Liver (tissue), 9 donors: ENCODE results near the gene EPSTI1. TPM values are rescaled to one million over a fixed set of nuclear protein-coding genes. Genes with fewer than 3 reads are reported as not detected.

Experiments used
- DNase-seq: peaks from one replicate; pipeline ENCODE4 v3.0.0-alpha.2; 2017; ENCODE audit warnings: low spot score
- H3K27ac ChIP-seq, 2 donors: one replicate each; pipeline ENCODE4 v1.7.0; 2013; ENCODE audit warnings: inconsistent platforms in 2 of 2, low read length in 2 of 2, control low read depth in 1 of 2, low read depth in 1 of 2, mild to moderate bottlenecking in 1 of 2
- H3K27me3 ChIP-seq, 4 donors: one replicate each; pipeline versions ENCODE4 v1.6.1 to v1.7.0; 2013; ENCODE audit warnings: low read length in 3 of 4, inconsistent platforms in 1 of 4, mild to moderate bottlenecking in 1 of 4, moderate library complexity in 1 of 4; ENCODE audit not compliant: control insufficient read depth in 4 of 4, insufficient read depth in 4 of 4
- H3K36me3 ChIP-seq, 4 donors: one replicate each; pipeline versions ENCODE4 v1.6.1 to v1.7.0; 2013; ENCODE audit warnings: low read length in 3 of 4, mild to moderate bottlenecking in 3 of 4, low read depth in 1 of 4, moderate library complexity in 1 of 4; ENCODE audit not compliant: control insufficient read depth in 4 of 4, insufficient read depth in 3 of 4
- H3K4me1 ChIP-seq, 4 donors: one replicate each; pipeline versions ENCODE4 v1.6.1 to v1.7.0; 2013; ENCODE audit warnings: low read length in 3 of 4, mild to moderate bottlenecking in 3 of 4, moderate library complexity in 1 of 4; ENCODE audit not compliant: control insufficient read depth in 4 of 4, insufficient read depth in 4 of 4
- H3K4me3 ChIP-seq, 3 donors: one replicate each; pipeline versions ENCODE4 v1.6.1 to v1.7.0; 2013; ENCODE audit warnings: low read length in 3 of 3, control low read depth in 1 of 3, low read depth in 1 of 3, mild to moderate bottlenecking in 1 of 3
- H3K9ac ChIP-seq, 2 donors: one replicate each; pipeline ENCODE4 v1.7.0; 2013; ENCODE audit warnings: low read length in 2 of 2, mild to moderate bottlenecking in 2 of 2, moderate library complexity in 2 of 2, control low read depth in 1 of 2, low read depth in 1 of 2
- H3K9me3 ChIP-seq, 4 donors: one replicate each; pipeline versions ENCODE4 v1.6.1 to v1.7.0; 2013; ENCODE audit warnings: low read length in 3 of 4; ENCODE audit not compliant: control insufficient read depth in 4 of 4
- EGR1 ChIP-seq, 2 donors: IDR thresholded peaks; 2 replicates each; pipeline ENCODE4 v1.6.1; 2016 to 2018; ENCODE audit warnings: antibody characterized with exemption in 2 of 2, low read depth in 2 of 2
- FOXA1 ChIP-seq: IDR thresholded peaks from 2 replicates; pipeline ENCODE4 v1.6.1; 2016; ENCODE audit warnings: antibody characterized with exemption
- FOXA2 ChIP-seq: IDR thresholded peaks from 2 replicates; pipeline ENCODE4 v1.6.1; 2016; ENCODE audit warnings: antibody characterized with exemption
- GABPA ChIP-seq, 2 donors: IDR thresholded peaks in 1 of 2; conservative IDR thresholded peaks in 1 of 2; 2 replicates each; pipeline ENCODE4 v1.6.1; 2016; ENCODE audit warnings: antibody characterized with exemption in 2 of 2, mild to moderate bottlenecking in 1 of 2, moderate library complexity in 1 of 2
- HNF4A ChIP-seq, 2 donors: conservative IDR thresholded peaks; 2 replicates each; pipeline ENCODE4 v1.6.1; 2016; ENCODE audit warnings: antibody characterized with exemption in 2 of 2, mild to moderate bottlenecking in 2 of 2
- HNF4G ChIP-seq: IDR thresholded peaks from 2 replicates; pipeline ENCODE4 v1.6.1; 2016; ENCODE audit warnings: antibody characterized with exemption
- JUND ChIP-seq, 2 donors: IDR thresholded peaks; 2 replicates each; pipeline ENCODE4 v1.6.1; 2016; ENCODE audit warnings: antibody characterized with exemption in 2 of 2
- NR2F2 ChIP-seq: IDR thresholded peaks from 2 replicates; pipeline ENCODE4 v1.6.1; 2016; ENCODE audit warnings: antibody characterized with exemption
- RAD21 ChIP-seq, 2 donors: IDR thresholded peaks; 2 replicates each; pipeline ENCODE4 v1.6.1; 2016; ENCODE audit warnings: antibody characterized with exemption in 2 of 2, mild to moderate bottlenecking in 2 of 2
- RXRA ChIP-seq, 2 donors: IDR thresholded peaks; 2 replicates each; pipeline ENCODE4 v1.6.1; 2017 to 2018; ENCODE audit warnings: antibody characterized with exemption in 2 of 2, mild to moderate bottlenecking in 1 of 2
- SP1 ChIP-seq: IDR thresholded peaks from 2 replicates; pipeline ENCODE4 v1.6.1; 2018; ENCODE audit warnings: antibody characterized with exemption, mild to moderate bottlenecking
- TAF1 ChIP-seq: conservative IDR thresholded peaks from 2 replicates; pipeline ENCODE4 v1.6.1; 2016; ENCODE audit warnings: antibody characterized with exemption, mild to moderate bottlenecking
- YY1 ChIP-seq: IDR thresholded peaks from 2 replicates; pipeline ENCODE4 v1.6.1; 2016; ENCODE audit warnings: antibody characterized with exemption, mild to moderate bottlenecking
- WGBS: extraction: QIAGEN DNeasy Blood & Tissue Kit; methylation state at CpG from one replicate; pipeline ENCODE4 v1.1.7; 2013; 5-methylcytosine and 5-hydroxymethylcytosine counted together
- polyA plus RNA-seq, 2 donors: library from polyadenylated mRNA; stranded (reverse) in 1 of 2; unstranded in 1 of 2; fragments of 200-250 nt in 1 of 2; fragments of >200 nt in 1 of 2; fragmentation: Nextera tagmentation in 1 of 2; extraction: Ambion mirVana in 1 of 2; gene quantifications; one replicate each; pipeline versions ENCODE4 v1.2.1 to v1.2.3, GENCODE V29; 2013 to 2015
- total RNA-seq, 2 donors: library from RNA; depleted of rRNA; stranded (reverse); fragments of >200 nt; gene quantifications; one replicate each; pipeline ENCODE4 v1.2.3, GENCODE V29; 2014
- TF ChIP-seq, protein P1 (sequence below): IDR thresholded peaks from 2 replicates; pipeline ENCODE4 v1.6.1; 2016; ENCODE audit warnings: antibody characterized with exemption
- TF ChIP-seq, protein P2 (sequence below): IDR thresholded peaks from 2 replicates; pipeline ENCODE4 v1.6.1; 2016; ENCODE audit warnings: antibody characterized with exemption, mild to moderate bottlenecking
- TF ChIP-seq, protein P3 (sequence below): IDR thresholded peaks from 2 replicates; pipeline ENCODE4 v1.6.1; 2016; ENCODE audit warnings: antibody characterized with exemption
- TF ChIP-seq, protein P4 (sequence below): fragments of 150-350 bp; IDR thresholded peaks from 2 replicates; pipeline ENCODE4 v1.5.1; 2017; ENCODE audit warnings: improper control_type of control experiment, low read depth, low read length; ENCODE audit not compliant: missing input control
- TF ChIP-seq, protein P5 (sequence below): IDR thresholded peaks from 2 replicates; pipeline ENCODE4 v1.6.1; 2016; ENCODE audit warnings: antibody characterized with exemption
- donor health status: healthy.
- donor health status: healthy.
- donor health status: healthy.
- donor health status: healthy.
- donor health status: healthy.

EPSTI1 gene
- total and polyA plus RNA-seq, 4 donors, result 2.1 to 20.3 (median 4.2) TPM

DNA sequence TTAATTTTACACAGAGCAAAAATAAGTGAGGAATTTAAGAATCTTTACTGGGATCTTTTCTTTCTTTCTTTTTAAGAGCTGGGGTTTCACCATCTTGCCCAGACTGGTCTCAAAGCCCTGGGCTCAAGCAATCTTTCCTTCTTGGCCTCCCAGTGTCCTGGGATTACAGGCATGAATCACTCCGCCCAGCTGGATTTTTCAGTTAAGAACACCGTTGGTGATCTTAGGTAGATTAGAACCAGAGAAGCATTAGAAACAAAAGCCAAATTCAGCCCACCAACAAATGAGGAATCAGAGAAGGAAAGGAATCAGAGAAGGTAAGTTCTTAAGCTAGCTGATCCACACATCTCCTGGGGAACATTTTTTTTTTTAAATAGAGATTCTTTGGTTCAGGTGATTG, 34.2 kb downstream of the EPSTI1 start:
- H3K27ac ChIP-seq, result no peak overlapping the region

DNA sequence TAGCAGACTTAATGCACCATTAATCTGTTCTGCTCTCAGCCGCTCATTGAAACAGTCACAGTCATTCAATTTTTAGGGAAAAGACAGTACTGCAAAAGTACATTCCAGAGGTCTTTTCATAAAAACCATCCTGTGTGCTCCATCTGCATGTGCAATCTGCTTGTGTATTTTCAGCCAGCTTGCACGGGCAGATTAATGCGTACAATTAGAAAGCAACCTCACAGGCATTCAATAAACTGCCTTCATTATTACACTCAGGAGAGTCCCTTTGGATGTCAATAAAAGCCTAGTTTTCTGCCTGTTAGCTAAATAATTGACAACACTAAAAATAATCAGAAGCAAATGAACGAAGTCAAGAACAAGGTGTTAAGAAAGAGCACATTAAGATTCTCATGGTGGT, 41.9 kb downstream of the EPSTI1 start:
- Histone ChIP-seq H3K4me1 (no peaks in the 10 kb centered on the region), H3K9me3 (no peaks in the 10 kb centered on the region), H3K4me3 (no peak overlapping the region), H3K27me3 (no peaks in the 10 kb centered on the region), H3K27ac (no peak overlapping the region), H3K36me3 (peaks cover 4 to 18% (median 10%) of the 10 kb centered on the region in 4 donors), H3K9ac (no peak overlapping the region)
- no peak for DNase-seq
- WGBS, result 97% methylated on average over 4 of the region's 4 CpGs
- TF ChIP-seq TAF1 (no peak), YY1 (no peak), RXRA (IDR thresholded peaks at IDR 0.05) (no peak), JUND (IDR thresholded peaks at IDR 0.05) (no peak), HNF4A (conservative IDR thresholded peaks at IDR 0.05) (no peak), SP1 (no peak), FOXA1 (no peak), FOXA2 (no peak), EGR1 (IDR thresholded peaks at IDR 0.05; ENCODE audit: low read depth in 2 of 2) (no peak), NR2F2 (no peak), GABPA (IDR thresholded peaks at IDR 0.05 in 1 of 2, conservative IDR thresholded peaks at IDR 0.05 in 1 of 2) (no peak), HNF4G (no peak), RAD21 (IDR thresholded peaks at IDR 0.05) (no peak)
- TF ChIP-seq, protein P1, sequence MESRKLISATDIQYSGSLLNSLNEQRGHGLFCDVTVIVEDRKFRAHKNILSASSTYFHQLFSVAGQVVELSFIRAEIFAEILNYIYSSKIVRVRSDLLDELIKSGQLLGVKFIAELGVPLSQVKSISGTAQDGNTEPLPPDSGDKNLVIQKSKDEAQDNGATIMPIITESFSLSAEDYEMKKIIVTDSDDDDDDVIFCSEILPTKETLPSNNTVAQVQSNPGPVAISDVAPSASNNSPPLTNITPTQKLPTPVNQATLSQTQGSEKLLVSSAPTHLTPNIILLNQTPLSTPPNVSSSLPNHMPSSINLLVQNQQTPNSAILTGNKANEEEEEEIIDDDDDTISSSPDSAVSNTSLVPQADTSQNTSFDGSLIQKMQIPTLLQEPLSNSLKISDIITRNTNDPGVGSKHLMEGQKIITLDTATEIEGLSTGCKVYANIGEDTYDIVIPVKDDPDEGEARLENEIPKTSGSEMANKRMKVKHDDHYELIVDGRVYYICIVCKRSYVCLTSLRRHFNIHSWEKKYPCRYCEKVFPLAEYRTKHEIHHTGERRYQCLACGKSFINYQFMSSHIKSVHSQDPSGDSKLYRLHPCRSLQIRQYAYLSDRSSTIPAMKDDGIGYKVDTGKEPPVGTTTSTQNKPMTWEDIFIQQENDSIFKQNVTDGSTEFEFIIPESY, result no peak
- TF ChIP-seq, protein P2, sequence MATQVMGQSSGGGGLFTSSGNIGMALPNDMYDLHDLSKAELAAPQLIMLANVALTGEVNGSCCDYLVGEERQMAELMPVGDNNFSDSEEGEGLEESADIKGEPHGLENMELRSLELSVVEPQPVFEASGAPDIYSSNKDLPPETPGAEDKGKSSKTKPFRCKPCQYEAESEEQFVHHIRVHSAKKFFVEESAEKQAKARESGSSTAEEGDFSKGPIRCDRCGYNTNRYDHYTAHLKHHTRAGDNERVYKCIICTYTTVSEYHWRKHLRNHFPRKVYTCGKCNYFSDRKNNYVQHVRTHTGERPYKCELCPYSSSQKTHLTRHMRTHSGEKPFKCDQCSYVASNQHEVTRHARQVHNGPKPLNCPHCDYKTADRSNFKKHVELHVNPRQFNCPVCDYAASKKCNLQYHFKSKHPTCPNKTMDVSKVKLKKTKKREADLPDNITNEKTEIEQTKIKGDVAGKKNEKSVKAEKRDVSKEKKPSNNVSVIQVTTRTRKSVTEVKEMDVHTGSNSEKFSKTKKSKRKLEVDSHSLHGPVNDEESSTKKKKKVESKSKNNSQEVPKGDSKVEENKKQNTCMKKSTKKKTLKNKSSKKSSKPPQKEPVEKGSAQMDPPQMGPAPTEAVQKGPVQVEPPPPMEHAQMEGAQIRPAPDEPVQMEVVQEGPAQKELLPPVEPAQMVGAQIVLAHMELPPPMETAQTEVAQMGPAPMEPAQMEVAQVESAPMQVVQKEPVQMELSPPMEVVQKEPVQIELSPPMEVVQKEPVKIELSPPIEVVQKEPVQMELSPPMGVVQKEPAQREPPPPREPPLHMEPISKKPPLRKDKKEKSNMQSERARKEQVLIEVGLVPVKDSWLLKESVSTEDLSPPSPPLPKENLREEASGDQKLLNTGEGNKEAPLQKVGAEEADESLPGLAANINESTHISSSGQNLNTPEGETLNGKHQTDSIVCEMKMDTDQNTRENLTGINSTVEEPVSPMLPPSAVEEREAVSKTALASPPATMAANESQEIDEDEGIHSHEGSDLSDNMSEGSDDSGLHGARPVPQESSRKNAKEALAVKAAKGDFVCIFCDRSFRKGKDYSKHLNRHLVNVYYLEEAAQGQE, result no peak
- TF ChIP-seq, protein P3, sequence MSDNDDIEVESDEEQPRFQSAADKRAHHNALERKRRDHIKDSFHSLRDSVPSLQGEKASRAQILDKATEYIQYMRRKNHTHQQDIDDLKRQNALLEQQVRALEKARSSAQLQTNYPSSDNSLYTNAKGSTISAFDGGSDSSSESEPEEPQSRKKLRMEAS, result no peak
- TF ChIP-seq, protein P4, sequence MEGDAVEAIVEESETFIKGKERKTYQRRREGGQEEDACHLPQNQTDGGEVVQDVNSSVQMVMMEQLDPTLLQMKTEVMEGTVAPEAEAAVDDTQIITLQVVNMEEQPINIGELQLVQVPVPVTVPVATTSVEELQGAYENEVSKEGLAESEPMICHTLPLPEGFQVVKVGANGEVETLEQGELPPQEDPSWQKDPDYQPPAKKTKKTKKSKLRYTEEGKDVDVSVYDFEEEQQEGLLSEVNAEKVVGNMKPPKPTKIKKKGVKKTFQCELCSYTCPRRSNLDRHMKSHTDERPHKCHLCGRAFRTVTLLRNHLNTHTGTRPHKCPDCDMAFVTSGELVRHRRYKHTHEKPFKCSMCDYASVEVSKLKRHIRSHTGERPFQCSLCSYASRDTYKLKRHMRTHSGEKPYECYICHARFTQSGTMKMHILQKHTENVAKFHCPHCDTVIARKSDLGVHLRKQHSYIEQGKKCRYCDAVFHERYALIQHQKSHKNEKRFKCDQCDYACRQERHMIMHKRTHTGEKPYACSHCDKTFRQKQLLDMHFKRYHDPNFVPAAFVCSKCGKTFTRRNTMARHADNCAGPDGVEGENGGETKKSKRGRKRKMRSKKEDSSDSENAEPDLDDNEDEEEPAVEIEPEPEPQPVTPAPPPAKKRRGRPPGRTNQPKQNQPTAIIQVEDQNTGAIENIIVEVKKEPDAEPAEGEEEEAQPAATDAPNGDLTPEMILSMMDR, result no peak
- TF ChIP-seq, protein P5, sequence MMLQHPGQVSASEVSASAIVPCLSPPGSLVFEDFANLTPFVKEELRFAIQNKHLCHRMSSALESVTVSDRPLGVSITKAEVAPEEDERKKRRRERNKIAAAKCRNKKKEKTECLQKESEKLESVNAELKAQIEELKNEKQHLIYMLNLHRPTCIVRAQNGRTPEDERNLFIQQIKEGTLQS, result no peak

More for the DNA sequence above, 34.2 kb downstream of the EPSTI1 start:
- 96% methylated on average over 2 of the region's 2 CpGs for WGBS
- H3K27me3 ChIP-seq, result no peaks in the 10 kb centered on the region
- H3K36me3 ChIP-seq, result peaks cover 2 to 22% (median 12%) of the 10 kb centered on the region in 4 donors
- no peaks in the 10 kb centered on the region for H3K4me1 ChIP-seq
- H3K9me3 ChIP-seq, result no peaks in the 10 kb centered on the region
- no peak for TF ChIP-seq JUND (IDR thresholded peaks at IDR 0.05)
- TF ChIP-seq HNF4A (conservative IDR thresholded peaks at IDR 0.05), result no peak
- DNase-seq, result no peak
- no peak overlapping the region for H3K4me3 ChIP-seq
- H3K9ac ChIP-seq, result no peak overlapping the region
